ENCODE data around the gene WDR88. TPM values are rescaled to one million over a fixed set of nuclear protein-coding genes. Genes with fewer than 3 reads are reported as not detected.

The WDR88 gene
- total and polyA plus RNA-seq, 2 of the 4 experiments (the other 2 are of a cell fraction), result not detected

DNA sequence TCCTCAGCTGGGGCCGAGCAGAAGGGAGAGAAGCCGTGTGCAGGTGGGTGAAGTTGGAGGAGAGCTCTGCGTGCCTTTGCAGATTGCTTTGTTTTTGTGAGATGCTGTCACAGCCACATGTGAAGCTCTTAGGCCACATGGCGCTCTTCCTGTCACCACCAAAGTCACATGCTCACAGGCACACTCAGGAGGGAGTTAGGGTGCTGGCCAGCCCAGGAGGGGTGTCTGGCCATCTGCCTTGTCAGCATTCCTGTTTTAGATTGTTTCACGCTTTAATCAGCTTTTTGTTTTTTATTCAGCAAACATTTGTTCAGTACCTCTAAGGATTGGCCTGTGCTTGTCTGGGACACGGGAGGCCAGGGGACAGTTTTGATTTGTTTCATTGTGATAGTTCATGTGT, 29.0 kb upstream of the WDR88 start:
- ATAC-seq (ENCODE audit: low read depth) (no peak), DNase-seq (no peak)
- no peak overlapping the region for H2AK5ac ChIP-seq (ENCODE audit: low read depth, low read length)
- ChIA-PET POLR2A (ENCODE audit: unreplicated experiment) (no interaction called here), CTCF (no interaction called here)
- no peaks in the 10 kb centered on the region for H3K9me1 ChIP-seq (ENCODE audit: insufficient read depth, low read length)
- no peak overlapping the region for H3K23ac ChIP-seq (ENCODE audit: low read depth, low read length)
- WGBS, 2 experiments (ENCODE audit: extremely low coverage in 2 of 2, insufficient read length in 1 of 2), result 100% methylated on average over 2 of the region's 6 CpGs; no CpG with 5 or more reads in 1 of the 2 experiments
- H2BK20ac ChIP-seq (ENCODE audit: low read depth, low read length), result no peak overlapping the region
- in situ Hi-C loops (cut with MboI; ENCODE audit: low sequenced_read_pairs) (no loop called here), dilution Hi-C loops (cut with HindIII; ENCODE audit: low sequenced_read_pairs, unreplicated experiment) (no loop called here), intact Hi-C loops (cut with micrococcal nuclease) (no loop called here)
- no peak overlapping the region for H3K9ac ChIP-seq (ENCODE audit: low read depth, low read length)
- no peaks in the 10 kb centered on the region for H4K20me1 ChIP-seq (ENCODE audit: insufficient read depth, low read length)
- no peak overlapping the region for H2BK15ac ChIP-seq (ENCODE audit: low read depth, low read length)
- no peak overlapping the region for H3K14ac ChIP-seq (replicated peaks; ENCODE audit: low read depth, low read length)
- no peak overlapping the region for H3K4me3 ChIP-seq (ENCODE audit: insufficient read depth, low read depth, low read length)
- H3K27me3 ChIP-seq (ENCODE audit: control insufficient read depth, insufficient read depth, low read length), result no peaks in the 10 kb centered on the region
- H3K27ac ChIP-seq (ENCODE audit: insufficient read depth, low read length), result no peak overlapping the region
- no peak overlapping the region for H2BK5ac ChIP-seq (ENCODE audit: low read depth, low read length, poor library complexity, severe bottlenecking)
- H2BK120ac ChIP-seq (ENCODE audit: low read depth, low read length), result no peak overlapping the region
- no TSS peak for BruUV-seq (replicated peaks)
- no peak overlapping the region for H4K8ac ChIP-seq (ENCODE audit: low read depth in 2 of 2, low read length in 2 of 2)
- H3K36me3 ChIP-seq (ENCODE audit: control insufficient read depth, insufficient read depth, low read length), result peaks cover 38% of the 10 kb centered on the region
- H3K18ac ChIP-seq (ENCODE audit: low read depth, low read length), result no peak overlapping the region
- TF ChIP-seq MAFK (IDR thresholded peaks at IDR 0.05; ENCODE audit: low read depth, low read length) (peak; percentile 25; the same call in 1 of the 2 replicates), CHD1 (IDR thresholded peaks at IDR 0.05; ENCODE audit: low read depth, low read length) (no peak)
- no peak overlapping the region for H3K4ac ChIP-seq (ENCODE audit: low read depth, low read length)
- H2AFZ ChIP-seq (replicated peaks; ENCODE audit: low read length, poor library complexity), result no peak overlapping the region
- H3K79me1 ChIP-seq (ENCODE audit: low read depth in 1 of 2, low read length in 2 of 2), result no peaks in the 10 kb centered on the region
- H3K4me1 ChIP-seq (ENCODE audit: control insufficient read depth, insufficient read depth, low read length), result no peaks in the 10 kb centered on the region
- H3K4me2 ChIP-seq (ENCODE audit: low read depth, low read length), result no peak overlapping the region
- no peaks in the 10 kb centered on the region for H3K9me3 ChIP-seq (ENCODE audit: control insufficient read depth, insufficient read depth, low read length)
- H4K5ac ChIP-seq (ENCODE audit: low read depth, low read length), result no peak overlapping the region
- no peak overlapping the region for H2AK9ac ChIP-seq (replicated peaks; ENCODE audit: low read depth, low read length, poor library complexity)
- H4K91ac ChIP-seq (ENCODE audit: insufficient read depth, low read depth, low read length), result no peak overlapping the region
- no peak overlapping the region for H3K56ac ChIP-seq (ENCODE audit: extremely low read depth, insufficient read depth, low read length)

Data from IMR-90 (cell line).